HG03064 (cell line): ENCODE results near the gene UBXN7.
"Not testable (repeated sequence)": the region's sequence is repeated elsewhere in the genome, so short reads cannot be mapped to it uniquely, and the experiment has no call there.

Experiments used
- ATAC-seq: cut with Tn5 transposase; IDR thresholded peaks from one replicate; pipeline ENCODE4 v1.9.1; 2021; ENCODE audit warnings: low read depth; ENCODE audit not compliant: unreplicated experiment

The UBXN7 gene

GRCh38 chr3:196357905-196358304 is 74.3 kb downstream of the UBXN7 start:
- ATAC-seq: no peak

- ATAC-seq: no peak
These were observed 75.7 kb downstream of the UBXN7 start for GRCh38 chr3:196356556-196356955.

DNA sequence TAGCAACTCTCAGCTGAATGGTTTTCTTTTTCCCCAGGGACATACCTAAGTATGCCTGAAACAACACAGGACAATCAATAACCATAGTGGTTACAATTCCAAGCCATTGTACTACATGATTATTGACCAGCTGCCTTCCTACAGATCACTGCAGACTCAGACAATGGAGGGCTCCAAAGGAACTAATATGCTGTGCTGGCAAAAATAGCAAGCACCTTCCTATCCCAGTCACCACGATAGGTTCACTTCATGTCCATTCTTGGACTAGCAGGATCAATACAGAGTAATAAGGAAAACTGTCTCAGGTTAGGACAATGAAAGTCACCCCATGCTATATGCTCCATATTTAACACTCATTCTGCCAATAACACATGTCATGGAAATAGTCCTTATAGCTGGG is 76.6 kb downstream of the UBXN7 start:
- no peak for ATAC-seq

DNA sequence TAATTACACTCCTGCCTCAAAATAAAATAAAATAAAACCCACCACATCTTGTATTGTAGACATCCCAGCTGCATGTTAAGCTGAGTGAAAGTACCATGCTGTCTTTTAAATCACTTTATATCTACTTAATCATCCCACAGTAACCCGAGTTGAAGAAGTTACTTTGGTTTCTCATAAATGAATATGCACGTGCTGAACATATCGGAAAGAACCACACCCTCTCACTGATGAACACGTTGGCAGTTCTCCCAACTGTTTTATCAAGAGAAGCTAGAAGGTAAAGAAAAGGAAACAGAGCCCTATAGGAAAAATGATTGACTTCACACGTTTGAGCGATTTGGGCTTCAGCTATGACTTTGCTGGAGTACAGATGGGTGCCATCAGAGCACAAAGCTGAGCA is 78.1 kb downstream of the UBXN7 start:
- ATAC-seq: no peak

GRCh38 chr3:196351541-196351940 is 80.7 kb downstream of the UBXN7 start:
- ATAC-seq: no peak

GRCh38 chr3:196350067-196350466 is 82.2 kb downstream of the UBXN7 start:
- ATAC-seq: no peak

GRCh38 chr3:196348698-196349097 is 83.5 kb downstream of the UBXN7 start:
- no peak for ATAC-seq

- ATAC-seq: no peak
These were observed 87.6 kb downstream of the UBXN7 start for GRCh38 chr3:196344663-196345062.

GRCh38 chr3:196343917-196344316 is 88.3 kb downstream of the UBXN7 start:
- not testable (repeated sequence) for ATAC-seq

DNA sequence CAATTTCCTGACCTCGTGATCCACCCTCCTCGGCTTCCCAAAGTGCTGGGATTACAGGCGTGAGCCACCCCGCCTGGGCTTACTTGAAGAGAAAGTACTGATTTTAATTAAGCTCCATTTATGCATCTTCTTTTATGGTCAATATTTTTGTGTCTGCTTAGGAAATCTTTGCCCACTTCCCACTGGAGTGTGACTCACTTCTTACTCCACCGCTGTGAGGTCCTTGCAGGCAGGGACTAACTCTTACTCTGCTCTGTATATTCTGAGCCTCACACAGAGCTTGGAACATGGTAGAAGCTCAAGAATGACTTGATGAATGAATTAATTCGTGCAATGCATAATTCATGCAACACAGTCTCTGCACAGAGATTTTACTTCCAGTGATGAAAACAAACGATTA is 91.1 kb downstream of the UBXN7 start:
- ATAC-seq: no peak

GRCh38 chr3:196340466-196340865 is 91.8 kb downstream of the UBXN7 start:
- no peak for ATAC-seq

DNA sequence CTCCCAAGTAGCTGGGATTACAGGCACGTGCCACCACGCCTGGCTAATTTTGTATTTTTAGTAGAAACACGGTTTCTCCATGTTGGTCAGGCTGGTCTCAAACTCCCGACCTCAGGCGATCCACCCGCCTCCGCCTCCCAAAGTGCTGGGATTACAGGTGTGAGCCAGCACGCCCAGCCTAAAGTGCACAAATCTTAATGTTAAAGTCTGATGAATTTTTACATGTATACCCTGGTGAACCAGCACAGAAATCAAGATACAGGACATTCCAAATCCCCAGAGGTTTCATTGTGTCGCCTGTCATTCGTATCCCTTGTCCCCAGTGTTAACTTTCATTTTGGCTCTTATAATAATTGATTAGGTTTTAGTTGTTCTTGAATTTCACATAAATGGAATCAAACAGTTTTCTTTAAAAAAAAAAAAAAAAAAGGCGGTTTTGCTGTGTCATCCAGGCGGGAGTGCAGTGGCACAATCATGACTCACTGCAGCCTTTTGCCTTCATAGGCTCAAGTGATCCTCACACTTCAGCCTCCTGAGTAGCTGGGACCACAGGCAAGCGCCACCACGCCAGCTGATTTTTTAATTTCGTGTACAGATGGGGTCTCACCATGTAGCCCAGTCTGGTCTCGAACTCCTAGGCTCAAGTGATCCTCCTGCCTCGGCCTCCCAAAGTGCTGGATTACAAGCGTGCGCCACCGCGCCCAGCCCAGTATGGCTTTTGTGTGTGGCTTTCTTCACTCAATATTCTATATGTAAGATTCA is 92.6 kb downstream of the UBXN7 start:
- no peak for ATAC-seq

DNA sequence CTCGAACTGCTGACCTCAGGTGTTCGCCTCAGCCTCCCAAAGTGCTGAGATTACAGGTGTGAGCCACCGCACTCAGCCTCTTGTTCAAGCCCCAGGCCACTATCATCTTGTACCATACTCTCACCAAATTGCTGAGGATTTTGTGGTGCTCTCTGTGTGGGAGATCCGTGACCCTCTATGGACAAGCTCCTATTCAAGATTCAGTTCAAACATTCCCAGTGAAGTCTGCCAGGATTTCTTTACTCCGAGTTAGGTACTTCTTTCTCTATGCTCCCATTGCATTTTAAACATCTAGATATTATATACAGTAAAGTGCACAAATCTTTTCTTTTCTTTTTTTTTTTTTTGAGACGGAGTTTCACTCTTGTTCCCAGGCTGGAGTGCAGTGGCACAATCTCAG is 93.2 kb downstream of the UBXN7 start:
- ATAC-seq: no peak

GRCh38 chr3:196336319-196337145 is 95.7 kb downstream of the UBXN7 start:
- no peak for ATAC-seq

GRCh38 chr3:196335503-196335948 is 96.7 kb downstream of the UBXN7 start:
- ATAC-seq: no peak

DNA sequence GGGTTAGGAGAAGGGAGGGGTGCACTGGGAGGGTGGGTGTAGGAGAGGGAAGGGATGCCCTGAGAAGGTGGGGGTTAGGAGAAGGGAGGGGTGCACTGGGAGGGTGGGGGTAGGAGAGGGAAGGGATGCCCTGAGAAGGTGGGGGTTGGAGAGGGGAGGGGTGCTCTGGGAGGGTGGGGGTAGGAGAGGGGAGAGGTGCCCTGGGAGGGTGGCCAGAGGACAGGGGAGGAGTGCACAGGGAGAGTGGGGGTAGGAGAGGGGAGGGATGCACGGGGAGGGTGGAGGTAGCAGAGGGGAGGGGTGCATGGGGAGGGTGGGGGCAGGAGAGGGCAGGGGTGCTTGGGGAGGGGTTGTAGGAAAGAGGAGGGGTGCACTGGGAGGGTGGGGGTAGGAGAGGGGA is 97.2 kb downstream of the UBXN7 start:
- no peak for ATAC-seq

GRCh38 chr3:196332168-196332567 is 100.1 kb downstream of the UBXN7 start:
- ATAC-seq: no peak

- no peak for ATAC-seq
These were observed 104.8 kb downstream of the UBXN7 start for GRCh38 chr3:196327405-196327804.

- no peak for ATAC-seq
These were observed 105.3 kb downstream of the UBXN7 start for GRCh38 chr3:196326936-196327335.

DNA sequence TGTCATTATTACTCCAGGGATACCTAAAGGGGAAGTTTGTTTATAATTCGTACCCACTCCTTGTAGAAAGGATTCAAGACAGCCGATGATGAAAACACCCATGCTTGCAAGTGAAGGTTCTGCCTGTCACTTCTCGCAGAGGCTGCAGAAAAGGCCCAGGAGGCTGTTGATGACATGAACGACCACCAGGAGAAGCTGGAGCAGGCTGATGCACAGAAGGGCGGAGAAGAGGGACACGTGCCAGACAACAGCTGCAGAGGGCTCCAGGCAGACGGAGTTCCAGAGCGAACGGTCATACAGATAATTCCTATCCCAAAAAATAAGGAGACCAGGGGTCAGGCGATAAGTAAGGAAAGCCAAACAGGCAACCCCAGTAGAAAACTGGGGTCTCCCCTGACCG is 108.5 kb downstream of the UBXN7 start:
- no peak for ATAC-seq

DNA sequence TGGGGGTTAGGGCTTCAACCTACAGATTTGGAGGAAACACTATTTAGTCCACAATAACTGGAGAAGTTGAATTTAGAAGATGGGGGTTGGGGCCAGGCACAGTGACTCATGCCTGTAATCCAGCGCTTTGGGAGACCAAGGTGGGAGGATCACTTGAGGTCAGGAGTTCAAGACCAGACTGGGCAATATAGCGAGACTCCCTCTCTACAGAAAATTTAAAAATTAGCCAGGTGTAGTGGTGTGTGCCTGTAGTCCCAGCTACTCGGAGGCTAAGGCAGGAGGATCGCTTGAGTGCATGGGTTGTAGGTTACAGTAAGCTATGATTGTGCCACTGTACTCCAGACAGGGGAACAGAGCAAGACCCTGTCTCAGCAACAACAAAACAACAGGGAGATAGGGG is 109.2 kb downstream of the UBXN7 start:
- ATAC-seq: no peak

GRCh38 chr3:196321162-196321561 is 111.1 kb downstream of the UBXN7 start:
- ATAC-seq: no peak
